ENCODE measurements around the gene SIX2. TPM values are rescaled to one million over a fixed set of nuclear protein-coding genes. Genes with fewer than 3 reads are reported as not detected.
A peak's percentile ranks its signal among the peaks of the same experiment; 100 is the strongest.

SIX2 gene
- total RNA-seq, 1 experiment from 2014 or later = 1.9 TPM

GRCh38 chr2:45011121-45011520 lies 1.9 kb upstream of the SIX2 start:
- DNase-seq = no peak
- Mint-ChIP-seq H3K4me1 (ENCODE audit: low read depth, unreplicated experiment) (no peaks in the 10 kb centered on the region), H3K9me3 (ENCODE audit: unreplicated experiment) (no peaks in the 10 kb centered on the region), H3K4me3 (ENCODE audit: unreplicated experiment) (peak overlapping the region; percentile 94), H3K27me3 (ENCODE audit: insufficient read depth, unreplicated experiment) (peaks cover 20% of the 10 kb centered on the region), H3K27ac (ENCODE audit: unreplicated experiment) (no peak overlapping the region), H3K36me3 (ENCODE audit: insufficient read depth, unreplicated experiment) (no peaks in the 10 kb centered on the region)
- peaks cover 3% of the 10 kb centered on the region for H3K27me3 ChIP-seq (replicated peaks; ENCODE audit: control insufficient read depth, insufficient read depth, low read length)
- ChIA-PET CTCF (no interaction called here), POLR2A (no interaction called here)
- no peaks in the 10 kb centered on the region for H3K36me3 ChIP-seq (ENCODE audit: control insufficient read depth, insufficient read depth, low read length)
- TF ChIP-seq, protein P1, sequence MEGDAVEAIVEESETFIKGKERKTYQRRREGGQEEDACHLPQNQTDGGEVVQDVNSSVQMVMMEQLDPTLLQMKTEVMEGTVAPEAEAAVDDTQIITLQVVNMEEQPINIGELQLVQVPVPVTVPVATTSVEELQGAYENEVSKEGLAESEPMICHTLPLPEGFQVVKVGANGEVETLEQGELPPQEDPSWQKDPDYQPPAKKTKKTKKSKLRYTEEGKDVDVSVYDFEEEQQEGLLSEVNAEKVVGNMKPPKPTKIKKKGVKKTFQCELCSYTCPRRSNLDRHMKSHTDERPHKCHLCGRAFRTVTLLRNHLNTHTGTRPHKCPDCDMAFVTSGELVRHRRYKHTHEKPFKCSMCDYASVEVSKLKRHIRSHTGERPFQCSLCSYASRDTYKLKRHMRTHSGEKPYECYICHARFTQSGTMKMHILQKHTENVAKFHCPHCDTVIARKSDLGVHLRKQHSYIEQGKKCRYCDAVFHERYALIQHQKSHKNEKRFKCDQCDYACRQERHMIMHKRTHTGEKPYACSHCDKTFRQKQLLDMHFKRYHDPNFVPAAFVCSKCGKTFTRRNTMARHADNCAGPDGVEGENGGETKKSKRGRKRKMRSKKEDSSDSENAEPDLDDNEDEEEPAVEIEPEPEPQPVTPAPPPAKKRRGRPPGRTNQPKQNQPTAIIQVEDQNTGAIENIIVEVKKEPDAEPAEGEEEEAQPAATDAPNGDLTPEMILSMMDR (IDR thresholded peaks at IDR 0.05; ENCODE audit: insufficient read depth in 1 of 2, low read depth in 1 of 2, low read length in 1 of 2, severe bottlenecking in 1 of 2, unreplicated experiment in 1 of 2) = no peak
- intact Hi-C loops (cut with micrococcal nuclease; ENCODE audit: unreplicated experiment) = no loop called here
- H3K9me3 ChIP-seq = no peaks in the 10 kb centered on the region
- BruUV-seq (replicated peaks) = no TSS peak
- H3K4me3 ChIP-seq (ENCODE audit: low read depth, low read length) = no peak overlapping the region
- H3K4me1 ChIP-seq = no peaks in the 10 kb centered on the region; the same call in 1 of the 2 replicates

- Mint-ChIP-seq H3K27me3 (ENCODE audit: insufficient read depth, unreplicated experiment) (peaks cover 21% of the 10 kb centered on the region), H3K4me1 (ENCODE audit: low read depth, unreplicated experiment) (no peaks in the 10 kb centered on the region), H3K27ac (ENCODE audit: unreplicated experiment) (no peak overlapping the region), H3K4me3 (ENCODE audit: unreplicated experiment) (peak overlapping the region; percentile 94), H3K36me3 (ENCODE audit: insufficient read depth, unreplicated experiment) (no peaks in the 10 kb centered on the region), H3K9me3 (ENCODE audit: unreplicated experiment) (no peaks in the 10 kb centered on the region)
- Histone ChIP-seq H3K4me3 (ENCODE audit: low read depth, low read length) (no peak overlapping the region), H3K36me3 (ENCODE audit: control insufficient read depth, insufficient read depth, low read length) (no peaks in the 10 kb centered on the region), H3K27me3 (replicated peaks; ENCODE audit: control insufficient read depth, insufficient read depth, low read length) (peaks cover 3% of the 10 kb centered on the region), H3K9me3 (no peaks in the 10 kb centered on the region), H3K4me1 (no peaks in the 10 kb centered on the region; the same call in 1 of the 2 replicates)
- ChIA-PET POLR2A (no interaction called here), CTCF (no interaction called here)
- BruUV-seq (replicated peaks) = no TSS peak
- TF ChIP-seq, protein P1 (IDR thresholded peaks at IDR 0.05; ENCODE audit: insufficient read depth in 1 of 2, low read depth in 1 of 2, low read length in 1 of 2, severe bottlenecking in 1 of 2, unreplicated experiment in 1 of 2) = no peak
- DNase-seq = no peak
- intact Hi-C loops (cut with micrococcal nuclease; ENCODE audit: unreplicated experiment) = no loop called here
Observed at GRCh38 chr2:45010702-45011012, 1.4 kb upstream of the SIX2 start.

DNA sequence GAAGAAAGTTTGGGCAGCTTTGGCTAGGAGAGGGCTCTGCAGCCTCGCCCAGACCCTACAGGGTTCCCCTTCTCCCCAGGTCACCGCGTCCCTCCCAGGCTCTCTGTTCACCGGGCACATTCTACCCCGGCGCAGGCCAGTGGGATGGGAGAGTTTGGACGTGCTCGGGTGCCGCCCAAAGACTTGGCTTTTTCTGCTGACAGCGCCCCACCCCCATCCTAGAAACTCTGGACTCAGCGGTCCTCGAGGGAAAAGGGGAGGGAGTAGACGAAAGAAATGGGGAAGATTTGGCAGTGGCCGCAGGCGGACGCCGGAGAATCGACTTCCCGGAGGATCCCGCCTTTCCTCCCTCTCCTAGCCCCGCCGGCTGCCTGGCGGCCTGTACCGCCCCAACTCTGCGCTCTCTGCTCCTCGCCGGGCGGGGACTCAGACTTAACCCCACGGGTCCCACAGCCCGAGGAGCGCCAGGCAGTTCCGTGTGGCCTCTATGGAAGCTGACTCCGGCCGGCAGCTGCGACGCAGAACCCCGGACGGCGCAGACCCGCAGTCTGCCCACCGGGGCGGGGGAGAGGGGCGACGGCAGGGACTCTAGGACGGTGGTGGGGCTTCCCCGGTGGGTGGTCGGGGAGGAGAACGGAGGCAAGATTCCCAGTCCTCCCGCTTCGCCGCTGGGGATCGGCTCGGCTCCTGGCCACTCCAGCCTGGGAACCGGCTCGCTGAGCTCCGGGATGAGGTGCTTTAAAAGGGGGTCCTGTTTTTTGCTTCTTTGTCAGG lies 863 bp upstream of the SIX2 start:
- POLR2A ChIA-PET = no interaction called here
- no peaks in the 10 kb centered on the region for H3K4me1 Mint-ChIP-seq (ENCODE audit: low read depth, unreplicated experiment)

More for the DNA sequence above, 863 bp upstream of the SIX2 start:
- peaks cover 3% of the 10 kb centered on the region for H3K27me3 ChIP-seq (replicated peaks; ENCODE audit: control insufficient read depth, insufficient read depth, low read length)
- H3K9me3 ChIP-seq = no peaks in the 10 kb centered on the region
- intact Hi-C loops (cut with micrococcal nuclease; ENCODE audit: unreplicated experiment) = no loop called here
- Mint-ChIP-seq H3K27ac (ENCODE audit: unreplicated experiment) (no peak overlapping the region), H3K4me3 (ENCODE audit: unreplicated experiment) (peak overlapping the region; percentile 94), H3K9me3 (ENCODE audit: unreplicated experiment) (no peaks in the 10 kb centered on the region), H3K27me3 (ENCODE audit: insufficient read depth, unreplicated experiment) (peaks cover 23% of the 10 kb centered on the region), H3K36me3 (ENCODE audit: insufficient read depth, unreplicated experiment) (no peaks in the 10 kb centered on the region)
- peak; percentile 50 to 51 for DNase-seq
- BruUV-seq (replicated peaks) = no TSS peak
- TF ChIP-seq, protein P1 (IDR thresholded peaks at IDR 0.05; ENCODE audit: insufficient read depth in 1 of 2, low read depth in 1 of 2, low read length in 1 of 2, severe bottlenecking in 1 of 2, unreplicated experiment in 1 of 2) = no peak
- H3K4me1 ChIP-seq = no peaks in the 10 kb centered on the region; the same call in 1 of the 2 replicates
- H3K4me3 ChIP-seq (ENCODE audit: low read depth, low read length) = peak overlapping the region; percentile 43
- CTCF ChIA-PET = interaction anchor here (0.7 kb wide), 1 partner anchor 75 kb away, joined by 5 read pairs; no protein-coding TSS in a partner anchor
- H3K36me3 ChIP-seq (ENCODE audit: control insufficient read depth, insufficient read depth, low read length) = no peaks in the 10 kb centered on the region

Measured in Caco-2 (cell line).